T-helper 2 cell (primary cell): ENCODE results near the gene NOLC1.

ENCODE experiments used
- DNase-seq, 5 experiments: peaks; one replicate each; pipeline versions ENCODE4 v3.0.0 to v3.0.0-alpha.2; 2012 to 2022
- total RNA-seq, 2 donors: gene quantifications; one replicate each; lab custom pipeline; 2026; lab: John Stamatoyannopoulos, UW

The NOLC1 gene
- total RNA-seq = 92.9 to 97.5 reads per million in 2 donors

DNA sequence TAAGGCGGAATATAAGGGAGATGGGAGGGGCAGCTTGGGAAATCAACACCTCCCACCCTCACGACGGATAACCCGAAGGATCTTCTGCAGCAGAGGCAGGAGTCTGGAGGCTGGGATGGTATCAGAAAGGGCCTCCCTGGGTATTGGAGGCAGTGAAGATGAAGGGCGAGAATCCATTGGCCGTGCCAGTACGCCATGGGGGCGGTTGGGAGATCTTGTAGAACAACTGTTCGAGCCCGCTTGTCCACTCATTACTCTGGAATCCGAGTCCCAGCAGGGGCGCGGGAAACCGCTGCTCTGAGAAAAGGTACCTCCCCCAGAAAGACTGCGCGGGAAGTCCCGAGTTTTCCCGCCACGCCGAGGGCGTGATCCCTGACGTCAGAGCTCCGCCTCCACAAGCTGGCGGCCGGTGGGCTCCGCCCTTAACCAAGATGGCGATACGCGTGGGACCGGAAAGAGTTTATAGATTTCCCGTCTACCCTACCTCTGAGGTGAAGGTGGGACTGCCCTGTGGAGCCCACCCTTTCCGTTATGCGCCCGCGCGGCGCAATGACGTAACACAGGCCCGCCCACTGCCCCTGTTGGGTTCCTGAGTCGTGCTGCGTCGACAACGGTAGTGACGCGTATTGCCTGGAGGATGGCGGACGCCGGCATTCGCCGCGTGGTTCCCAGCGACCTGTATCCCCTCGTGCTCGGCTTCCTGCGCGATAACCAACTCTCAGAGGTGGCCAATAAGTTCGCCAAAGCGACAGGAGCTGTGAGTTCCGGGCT lies at the start of gene NOLC1:
Gene NOLC1 (plus strand): TSS at position 616 of the 771 bp plus-strand sequence. CDS start 22 bp downstream, at position 638.
- peak; percentile 98 to 100 (median 99) for DNase-seq

DNA sequence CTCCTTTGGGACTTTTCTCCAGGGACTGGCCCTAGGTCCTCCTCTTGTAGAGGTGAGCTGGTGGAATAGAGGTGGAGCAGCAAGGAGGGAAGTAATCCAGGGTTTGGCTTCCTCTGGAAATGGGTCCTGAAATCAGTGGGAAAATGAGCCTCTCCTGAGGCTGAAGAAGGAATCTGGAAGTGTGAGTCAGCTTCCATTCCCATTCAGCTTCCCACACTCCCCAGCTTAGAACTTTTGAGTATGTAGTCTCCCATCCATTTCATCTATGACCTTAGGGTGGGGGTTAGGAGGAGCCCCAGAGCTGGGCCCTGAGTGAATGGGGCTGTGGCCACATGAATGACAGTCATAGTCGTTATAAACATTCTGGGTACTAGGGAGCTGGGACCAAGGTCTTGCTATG lies 49.8 kb upstream of the NOLC1 start:
- DNase-seq = no peak

DNA sequence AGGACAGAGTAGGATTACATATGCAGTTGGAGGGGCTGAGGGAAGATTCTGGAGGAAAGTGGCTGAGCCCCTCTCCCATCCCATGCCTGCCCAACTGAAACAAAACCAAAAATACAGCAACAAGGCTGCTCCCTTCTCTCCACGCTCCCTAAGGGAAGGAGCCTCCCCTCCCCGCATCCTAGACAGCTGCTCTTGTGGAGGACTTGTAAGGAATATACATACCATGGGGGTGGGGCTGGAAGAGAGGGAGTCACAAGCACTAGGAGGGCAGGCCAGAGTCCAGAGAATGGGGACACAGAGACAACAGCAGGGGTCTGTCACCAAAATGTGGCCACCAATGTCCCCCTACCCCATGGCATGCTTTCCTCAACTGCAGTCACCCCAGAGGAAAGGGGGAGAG lies 45.2 kb upstream of the NOLC1 start:
- DNase-seq = no peak

DNA sequence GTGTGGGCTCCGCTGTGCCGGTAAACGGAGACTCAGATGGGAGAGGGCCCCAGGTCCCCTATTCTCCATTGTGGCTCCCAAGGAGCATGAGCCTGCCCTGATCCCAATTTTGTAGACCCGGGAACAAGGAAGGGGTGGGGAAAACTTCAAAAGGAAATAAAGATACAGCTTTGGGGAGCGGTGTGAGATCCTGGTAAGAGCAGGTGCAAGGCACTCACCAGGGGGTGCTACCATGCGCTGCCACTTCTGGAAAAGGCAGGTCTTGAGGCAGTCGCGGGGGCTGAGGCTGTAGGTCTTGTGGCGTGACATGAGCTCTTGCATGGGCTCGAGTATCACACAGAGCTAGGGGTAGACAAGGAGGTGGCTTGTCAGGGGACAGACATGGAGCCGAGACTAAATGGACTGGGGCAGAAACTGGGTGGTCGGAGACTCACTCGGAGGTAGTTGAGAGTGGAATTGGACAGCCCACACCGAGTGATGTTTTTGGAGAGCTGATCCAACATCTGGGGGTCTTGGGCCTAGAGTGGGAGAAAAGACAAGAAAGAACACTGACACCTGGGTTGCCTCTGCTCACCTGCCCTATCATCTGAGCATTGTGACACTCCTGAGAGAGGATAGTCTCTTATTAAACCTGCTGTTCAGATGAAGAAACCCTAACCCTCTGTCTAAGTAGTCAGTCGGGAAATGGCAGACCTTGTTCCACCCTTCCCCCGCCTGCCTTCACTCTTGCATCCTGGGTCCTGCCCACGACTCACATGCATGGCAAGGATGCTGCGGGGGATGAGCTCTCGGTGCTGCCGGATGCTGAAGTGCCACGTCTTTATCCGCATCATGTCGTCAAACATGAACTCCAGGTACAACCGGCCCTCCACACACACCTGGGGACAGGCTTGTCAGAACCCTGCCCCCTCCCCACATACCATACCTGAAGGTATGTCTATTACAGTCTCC lies 42.7 kb upstream of the NOLC1 start:
- no peak for DNase-seq

DNA sequence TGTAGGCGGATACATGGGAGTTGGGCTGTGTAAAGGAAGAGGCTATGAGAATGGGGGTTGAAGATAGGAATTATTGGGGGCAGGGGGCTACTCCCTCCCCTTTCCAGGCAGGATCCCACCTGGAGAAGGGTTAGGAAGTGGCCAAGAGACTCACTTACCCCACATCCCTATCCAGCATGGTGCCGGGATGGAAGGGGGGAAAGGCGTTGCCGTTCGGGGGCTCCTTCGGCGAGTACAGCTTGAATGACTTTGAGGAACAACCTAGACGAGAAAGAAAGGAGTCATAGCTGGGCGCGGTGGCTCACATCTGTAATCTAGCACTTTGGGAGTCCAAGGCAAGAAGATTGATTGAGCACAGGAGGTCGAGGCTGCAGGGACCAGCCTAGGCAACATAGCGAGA lies 40.9 kb upstream of the NOLC1 start:
- DNase-seq = no peak

DNA sequence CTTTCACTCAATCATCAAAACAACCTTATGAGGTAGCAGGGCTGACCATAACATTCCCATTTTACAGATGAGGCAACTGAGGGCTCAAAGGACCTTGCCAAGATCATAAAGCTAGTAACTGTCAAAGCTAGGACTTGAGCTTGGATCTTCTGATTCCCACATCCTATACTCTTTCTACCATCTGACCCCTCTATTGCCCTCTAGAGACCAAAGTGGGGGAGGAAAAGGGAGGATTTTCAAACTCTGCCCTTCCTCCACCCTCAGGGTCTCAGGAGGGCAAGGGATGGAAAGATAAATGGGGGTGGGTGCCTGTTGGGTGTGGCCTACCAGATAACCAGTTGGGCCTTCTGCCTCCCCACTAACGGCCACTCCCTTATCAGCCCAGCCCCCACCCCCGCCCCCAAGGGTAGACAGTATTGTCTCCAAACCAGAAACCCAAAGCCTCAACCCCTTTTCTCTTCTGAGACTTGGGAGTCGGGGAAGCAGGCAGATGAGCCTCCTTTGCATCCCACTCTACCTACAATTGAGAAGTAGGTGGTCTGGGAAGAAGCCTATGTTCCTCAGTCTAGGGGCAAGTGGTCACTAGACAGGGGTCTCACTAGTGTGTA lies 39.9 kb upstream of the NOLC1 start:
- no peak for DNase-seq

DNA sequence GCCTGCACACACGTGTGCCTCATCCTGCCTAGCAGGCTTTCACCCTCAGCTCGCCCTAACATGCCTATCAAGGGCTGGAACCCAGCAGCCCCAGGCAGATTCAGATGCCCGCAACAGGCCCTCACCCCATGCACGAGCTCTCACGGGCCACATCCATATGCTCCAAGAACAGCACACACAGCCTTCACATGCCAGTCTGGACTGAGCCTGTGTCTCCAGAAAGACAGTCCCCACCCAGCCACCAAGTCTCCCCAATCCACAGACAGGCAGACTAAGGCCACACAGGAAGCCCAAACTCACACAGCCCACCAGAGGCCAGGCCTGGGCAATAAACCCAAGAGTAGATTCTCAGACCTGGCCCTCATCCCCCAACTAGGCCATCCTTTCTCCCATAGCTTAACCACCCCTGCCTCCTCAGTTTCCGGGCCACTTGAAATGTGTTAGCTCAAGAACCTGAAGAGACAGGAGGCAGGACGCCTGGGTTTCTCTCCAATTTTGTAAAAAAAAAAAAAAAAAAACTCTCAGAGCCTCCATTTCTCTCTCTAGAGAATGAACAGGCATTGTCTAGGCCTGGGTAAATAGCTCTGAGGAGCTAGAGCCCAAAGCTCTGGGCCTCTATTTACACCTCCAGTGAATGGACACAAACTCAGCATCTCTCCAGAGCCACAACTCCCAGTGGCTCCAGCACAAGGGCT lies 38.8 kb upstream of the NOLC1 start:
- peak in 1 of 5 experiments; percentile 37 for DNase-seq

DNA sequence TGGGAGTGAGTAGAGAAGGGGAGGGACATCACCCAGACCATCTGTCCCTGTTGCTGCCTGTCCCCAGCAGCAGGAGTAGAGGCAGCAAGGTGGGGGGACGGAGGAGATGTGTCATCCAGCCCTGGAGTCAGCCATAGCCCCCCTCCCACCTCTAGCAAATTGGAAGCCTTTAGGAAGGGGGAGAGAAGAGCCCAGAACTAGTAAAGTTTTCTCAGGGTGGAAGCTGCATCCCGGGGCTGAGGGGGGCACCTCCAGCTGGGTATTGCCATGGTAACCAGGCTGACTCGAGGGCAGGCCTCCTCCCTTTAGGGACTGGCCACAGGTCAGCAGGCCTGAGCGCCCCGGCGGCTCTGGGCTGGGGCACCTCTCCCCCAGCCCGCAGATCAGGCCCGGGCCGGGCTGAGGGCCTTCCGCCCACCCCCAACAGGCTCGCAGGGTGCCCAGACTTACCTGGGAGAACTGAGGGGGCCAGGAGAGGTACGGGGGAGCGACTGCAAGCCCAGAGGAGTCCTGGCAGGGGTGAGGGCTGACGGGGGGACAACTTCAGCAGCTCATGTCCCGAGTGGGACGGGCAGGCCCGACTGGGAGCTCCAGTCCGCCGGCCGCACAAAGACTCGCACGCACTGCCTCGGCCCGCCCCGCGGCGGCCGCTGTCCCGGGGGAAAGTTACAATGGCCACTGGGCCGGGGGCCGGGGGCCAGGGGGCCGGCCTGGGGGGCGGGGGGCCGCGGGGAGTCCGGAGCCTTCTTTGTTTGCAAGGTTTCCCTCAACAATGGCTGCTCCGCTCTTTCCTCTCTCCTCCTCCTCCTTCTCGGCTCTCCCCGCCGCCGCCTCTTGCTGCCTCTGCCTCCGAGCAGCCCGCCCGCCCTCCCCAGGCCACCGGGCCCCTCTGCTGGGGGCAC lies 38.0 kb upstream of the NOLC1 start:
- no peak for DNase-seq

DNA sequence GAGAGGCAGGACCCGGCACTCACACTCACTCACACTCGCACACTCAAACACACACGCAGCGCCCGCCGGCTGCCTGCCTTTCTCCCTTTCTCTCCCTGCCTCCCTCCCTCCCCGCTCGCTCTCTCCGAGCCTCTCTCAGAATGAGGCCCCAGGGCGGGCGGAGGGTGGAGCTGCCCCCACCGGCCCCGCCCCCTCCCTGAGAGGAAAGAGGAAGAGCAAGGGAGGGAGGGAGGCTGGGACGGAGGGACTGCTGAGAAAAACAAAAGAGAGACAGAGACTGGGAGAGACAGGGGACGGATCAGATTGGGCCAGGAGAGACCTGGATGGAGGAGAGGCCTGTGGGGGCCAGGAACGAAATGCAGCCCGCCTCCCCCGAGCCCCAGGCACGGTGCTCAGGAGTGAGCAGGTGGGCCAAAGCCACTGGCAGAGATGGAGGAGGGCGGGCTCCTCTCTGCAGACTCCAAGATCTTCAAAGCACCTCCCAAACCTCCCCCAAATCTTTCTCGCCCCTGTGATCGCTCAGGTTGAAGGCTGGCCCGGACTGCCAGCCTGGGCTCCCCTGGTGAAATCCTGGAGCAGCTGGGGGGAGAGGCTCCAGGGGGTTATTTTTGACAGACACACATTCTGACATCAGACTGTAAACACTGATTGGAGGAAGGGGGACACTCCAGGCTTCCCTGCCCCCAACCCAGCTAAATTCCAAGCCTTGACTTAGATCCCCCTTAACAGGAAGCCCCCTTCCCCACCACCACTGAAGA lies 37.1 kb upstream of the NOLC1 start:
- peak; percentile 61 to 86 (median 80) for DNase-seq

DNA sequence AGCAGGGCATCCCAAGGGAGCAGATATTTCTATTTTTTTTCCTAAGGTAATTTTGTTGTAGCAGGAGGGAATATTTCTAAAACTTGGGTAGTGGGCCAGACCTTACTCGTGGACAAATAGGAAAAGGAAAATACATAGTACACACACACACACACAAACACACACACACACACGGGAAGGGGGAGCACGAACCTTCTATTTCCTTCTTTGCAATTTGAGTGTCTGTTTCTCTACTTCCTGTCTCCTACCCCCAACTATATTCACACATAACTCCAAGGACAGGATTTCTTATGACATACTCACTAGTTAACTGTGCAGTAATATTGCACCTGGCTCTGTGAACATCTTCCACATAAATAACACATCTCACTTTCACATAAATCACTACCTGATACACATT lies 36.4 kb upstream of the NOLC1 start:
- peak in 1 of 5 experiments; percentile 51 for DNase-seq

DNA sequence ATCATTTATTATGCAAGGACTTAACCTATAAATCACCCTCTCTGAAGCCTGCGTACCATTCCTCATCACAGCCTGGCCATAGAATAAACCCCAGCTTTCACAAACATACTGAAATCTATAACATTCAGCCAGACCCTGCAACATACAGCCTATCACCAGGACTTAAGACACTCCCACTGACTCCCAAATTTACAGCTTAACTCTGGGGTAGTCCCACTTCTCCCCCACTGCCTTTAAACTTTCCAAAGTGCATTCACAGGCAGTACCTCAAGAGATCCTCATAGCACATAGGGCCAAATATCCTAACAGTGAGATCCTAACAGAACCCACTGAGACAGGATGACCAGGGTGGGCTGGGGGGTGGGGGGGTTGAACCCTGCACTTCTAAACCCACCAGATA lies 35.5 kb upstream of the NOLC1 start:
- DNase-seq = no peak

DNA sequence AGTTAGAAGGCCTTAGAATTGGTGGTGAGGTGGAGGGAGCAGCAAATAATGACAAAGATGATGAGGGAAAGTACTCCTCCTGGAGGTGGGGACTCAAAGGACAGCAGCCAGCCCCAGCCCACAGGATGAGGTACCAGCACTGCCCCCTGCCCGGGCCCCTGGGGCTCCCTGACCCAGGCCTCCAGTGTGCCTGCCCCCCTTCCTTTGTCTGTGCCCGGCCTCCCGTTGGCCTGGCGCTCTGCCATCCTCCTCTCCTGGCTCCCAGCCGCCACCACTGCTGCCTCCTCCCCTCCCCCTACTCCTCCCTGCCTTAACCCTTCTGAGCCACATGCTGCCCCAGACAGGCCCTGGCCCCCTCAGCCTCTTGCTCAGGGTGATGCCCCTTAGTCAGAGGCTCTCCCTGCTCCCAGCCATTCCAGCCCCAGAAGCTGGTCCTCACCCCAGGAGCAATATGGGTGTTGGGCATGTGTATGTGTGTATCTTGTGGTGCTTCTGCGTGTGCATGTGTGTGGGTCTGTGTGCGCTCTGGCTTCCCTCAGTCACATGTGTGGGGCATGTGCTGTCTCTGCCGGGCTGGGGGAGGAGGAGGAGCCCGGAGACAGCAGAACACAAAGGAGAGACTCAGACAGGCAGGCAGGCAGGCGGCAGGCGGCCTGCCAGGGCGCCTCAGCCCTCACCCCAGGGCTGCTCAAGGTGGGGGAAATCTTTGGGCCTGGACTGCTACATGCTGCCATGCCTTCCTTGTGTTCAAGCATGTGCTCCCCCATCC lies 34.6 kb upstream of the NOLC1 start:
- DNase-seq = peak in 4 of 5 experiments; percentile 39 to 89 (median 50)

DNA sequence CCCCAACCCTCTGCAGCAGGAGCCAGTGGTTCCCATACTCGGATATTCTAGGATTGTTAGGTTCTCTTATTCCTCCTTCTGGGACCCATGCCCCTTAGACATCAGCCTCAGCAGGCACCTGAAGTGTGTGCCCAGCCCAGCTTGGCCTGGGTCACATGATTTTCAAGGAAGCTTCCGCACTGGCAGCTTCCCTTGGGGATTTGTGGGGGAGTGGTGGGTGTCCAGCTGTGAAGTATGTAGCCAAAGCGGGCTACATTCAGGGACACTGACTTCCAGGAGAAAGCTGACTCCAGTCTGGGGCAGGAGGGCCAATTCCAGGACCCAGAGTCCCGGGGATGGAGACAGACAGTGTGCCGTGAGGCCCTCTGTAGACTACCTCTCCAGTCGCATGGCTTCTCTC lies 33.3 kb upstream of the NOLC1 start:
- peak in 1 of 5 experiments; percentile 29 for DNase-seq

DNA sequence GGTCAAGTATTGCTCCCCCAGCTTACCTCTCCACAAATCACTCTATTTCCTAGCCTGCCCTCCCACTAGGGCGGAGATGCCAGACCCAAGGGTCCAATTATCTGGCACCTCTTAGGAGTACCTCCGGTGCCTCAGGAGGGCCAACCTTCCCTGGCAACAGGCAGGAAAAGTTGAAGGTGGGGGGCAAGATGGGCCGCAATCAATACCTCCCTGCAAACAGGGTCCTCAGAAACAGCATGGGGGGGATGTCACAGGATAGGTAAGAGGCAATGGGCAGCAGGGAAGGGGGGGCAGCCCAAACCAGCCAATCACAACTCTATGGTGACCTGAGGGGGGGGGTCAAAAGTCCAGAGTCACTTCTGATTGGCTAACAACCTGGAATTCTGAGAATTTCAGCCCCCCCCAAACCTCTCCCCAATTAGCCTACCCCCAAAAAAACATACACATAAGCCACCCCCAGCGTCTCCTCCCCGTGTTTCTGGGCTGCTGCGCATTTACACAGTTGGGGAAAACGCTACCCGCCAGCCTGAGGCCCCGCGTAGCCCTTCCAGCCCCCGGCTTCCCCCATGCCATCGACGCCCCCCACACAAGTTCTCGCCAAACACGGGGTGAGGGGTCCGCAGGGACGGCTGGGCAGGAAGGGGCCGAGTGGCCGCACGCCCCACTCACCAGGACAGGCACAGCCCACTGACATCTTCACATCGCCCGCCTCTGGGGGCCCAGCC lies 32.6 kb upstream of the NOLC1 start:
- peak in 2 of 5 experiments; percentile 32 to 81 for DNase-seq

DNA sequence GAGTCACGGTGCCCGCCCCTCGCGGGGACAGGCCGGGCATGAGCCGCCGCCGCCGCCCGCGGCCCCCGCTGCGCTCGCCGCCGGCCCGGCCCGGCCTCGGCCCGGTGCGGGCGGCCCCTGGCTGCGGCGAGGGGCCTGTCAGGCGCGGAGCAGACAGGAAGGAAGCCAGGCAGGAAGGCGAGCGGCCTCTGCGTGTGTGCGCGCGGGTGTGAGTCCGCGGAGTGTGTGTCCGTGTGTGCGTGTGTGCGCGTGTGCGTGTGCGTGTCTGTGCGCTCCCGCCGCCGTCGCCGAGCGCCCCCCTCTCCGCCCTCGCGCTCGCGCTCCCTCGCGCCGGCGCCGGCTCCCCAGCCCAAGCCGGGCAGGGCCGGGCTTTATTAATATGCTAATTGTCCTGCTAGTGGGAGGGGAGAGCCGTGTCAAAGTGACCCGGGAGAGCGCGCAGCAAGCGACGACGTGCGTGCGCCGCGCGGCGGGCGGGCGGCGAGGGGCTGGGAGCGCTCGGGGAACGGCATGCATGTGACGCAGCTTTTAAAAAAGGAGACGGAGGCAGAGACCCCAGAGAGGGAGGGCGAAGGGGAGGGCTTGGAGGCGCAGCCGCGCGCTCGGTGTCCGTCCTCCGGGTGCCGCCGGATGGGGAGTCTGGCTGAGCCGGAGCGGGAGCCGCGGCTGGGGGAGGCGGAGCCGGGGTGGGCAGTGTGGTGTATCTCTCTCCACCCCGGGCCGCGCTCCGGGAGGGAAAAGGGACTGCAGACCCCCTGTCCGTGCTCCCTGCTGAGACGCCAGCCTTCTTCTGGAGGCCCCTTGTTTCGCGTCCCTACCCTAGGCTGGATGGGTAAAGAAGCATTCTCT lies 31.8 kb upstream of the NOLC1 start, which contains the start of gene LDB1:
Gene LDB1 (minus strand): TSS at position 227 of the 849 bp plus-strand sequence. CDS start 258 bp downstream, outside the sequence.
- DNase-seq = peak; percentile 30 to 86 (median 55)

DNA sequence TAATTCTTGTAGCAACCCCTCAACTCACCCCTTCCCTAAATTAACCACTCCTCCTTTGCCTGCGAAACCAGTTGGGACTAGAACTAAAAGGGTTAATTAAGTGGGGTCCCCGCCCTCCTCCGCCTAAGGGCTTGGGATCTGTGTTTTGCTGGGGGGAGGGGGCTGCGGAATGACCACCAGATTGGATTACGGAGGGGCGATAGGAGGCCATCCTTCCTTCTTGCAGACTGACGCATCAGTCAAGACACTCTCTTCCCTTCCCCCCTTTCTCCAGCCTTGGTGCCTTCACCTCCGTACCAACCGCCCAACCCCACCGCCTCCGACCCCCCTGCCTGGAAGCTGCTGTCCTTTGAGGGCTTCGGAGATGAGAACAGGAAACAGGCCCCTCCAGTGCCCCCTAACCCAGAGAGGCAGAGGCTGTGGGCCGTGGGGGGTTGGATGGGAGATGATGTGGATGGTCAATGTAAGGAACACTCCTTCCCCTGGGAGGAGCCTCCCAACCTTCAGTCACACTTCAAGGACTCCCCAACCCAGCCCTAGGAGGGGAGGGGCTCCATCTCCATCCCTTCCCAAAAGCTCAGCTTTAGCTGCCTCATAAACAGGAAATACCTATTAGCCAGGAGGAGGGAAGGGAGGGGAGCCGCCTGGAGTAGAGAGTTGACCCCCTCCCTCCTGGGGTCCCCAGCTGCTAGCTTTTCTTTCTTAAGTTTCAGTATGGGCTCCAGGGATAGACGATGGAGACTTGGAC lies 31.0 kb upstream of the NOLC1 start:
- peak in 1 of 5 experiments; percentile 36 for DNase-seq

DNA sequence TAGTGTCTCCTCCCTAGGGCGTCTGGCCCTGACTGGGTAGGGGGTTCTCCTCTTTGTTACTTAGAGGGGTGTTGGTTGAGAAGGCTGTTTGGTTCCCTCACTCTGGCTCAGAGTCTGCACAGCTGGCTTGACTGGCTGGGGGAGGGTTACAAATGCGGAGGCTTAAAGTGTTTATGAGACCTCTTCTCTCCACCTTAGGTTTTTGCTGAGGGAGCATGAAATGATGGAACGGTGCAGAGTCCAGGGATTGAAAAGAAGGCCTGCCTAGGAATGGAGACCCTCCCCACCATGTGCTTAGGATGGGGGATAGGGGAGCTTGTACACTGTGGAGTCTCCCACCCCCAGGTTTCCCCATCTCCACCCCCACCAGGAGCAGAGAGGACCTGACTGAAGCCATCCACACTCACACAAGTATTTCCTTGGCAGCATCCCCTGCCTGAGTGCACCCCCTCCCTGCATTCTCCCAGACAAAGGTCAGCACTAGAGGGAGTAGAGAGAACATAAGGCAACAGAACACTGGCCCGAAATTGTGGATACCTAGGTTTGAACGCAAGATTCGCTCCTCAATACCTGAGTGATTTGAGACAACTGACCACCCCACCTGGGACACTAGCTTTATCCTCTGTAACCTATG lies 30.3 kb upstream of the NOLC1 start:
- no peak for DNase-seq
